Measurements from ENCODE around the gene CWC25.
A peak's percentile ranks its signal among the peaks of the same experiment; 100 is the strongest.

The CWC25 gene

DNA sequence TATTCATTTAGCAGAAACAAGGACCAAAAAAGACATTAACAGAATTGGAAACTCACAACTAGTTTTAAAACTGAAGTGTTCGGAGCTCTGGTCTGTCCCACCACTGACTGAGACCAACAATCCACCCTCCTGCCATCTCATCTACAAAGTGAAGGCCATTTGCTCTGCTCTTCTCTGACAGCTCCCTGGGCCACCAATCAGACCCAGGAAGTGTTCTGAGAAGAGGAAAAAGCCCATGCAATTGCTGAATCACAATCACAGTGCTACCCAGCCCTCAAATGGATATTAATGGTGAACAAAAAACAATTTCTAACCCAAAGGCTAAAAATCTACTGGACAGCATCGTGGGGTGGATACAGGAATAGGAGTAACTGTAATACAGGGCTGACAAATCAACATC is 26.3 kb upstream of the CWC25 start:
- peak overlapping the region; percentile 94 for H3K4me3 ChIP-seq (ENCODE audit: low read depth, low read length)
- DNase-seq (ENCODE audit: low read depth): no peak
- TF ChIP-seq, protein P1, sequence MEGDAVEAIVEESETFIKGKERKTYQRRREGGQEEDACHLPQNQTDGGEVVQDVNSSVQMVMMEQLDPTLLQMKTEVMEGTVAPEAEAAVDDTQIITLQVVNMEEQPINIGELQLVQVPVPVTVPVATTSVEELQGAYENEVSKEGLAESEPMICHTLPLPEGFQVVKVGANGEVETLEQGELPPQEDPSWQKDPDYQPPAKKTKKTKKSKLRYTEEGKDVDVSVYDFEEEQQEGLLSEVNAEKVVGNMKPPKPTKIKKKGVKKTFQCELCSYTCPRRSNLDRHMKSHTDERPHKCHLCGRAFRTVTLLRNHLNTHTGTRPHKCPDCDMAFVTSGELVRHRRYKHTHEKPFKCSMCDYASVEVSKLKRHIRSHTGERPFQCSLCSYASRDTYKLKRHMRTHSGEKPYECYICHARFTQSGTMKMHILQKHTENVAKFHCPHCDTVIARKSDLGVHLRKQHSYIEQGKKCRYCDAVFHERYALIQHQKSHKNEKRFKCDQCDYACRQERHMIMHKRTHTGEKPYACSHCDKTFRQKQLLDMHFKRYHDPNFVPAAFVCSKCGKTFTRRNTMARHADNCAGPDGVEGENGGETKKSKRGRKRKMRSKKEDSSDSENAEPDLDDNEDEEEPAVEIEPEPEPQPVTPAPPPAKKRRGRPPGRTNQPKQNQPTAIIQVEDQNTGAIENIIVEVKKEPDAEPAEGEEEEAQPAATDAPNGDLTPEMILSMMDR (IDR thresholded peaks at IDR 0.05; ENCODE audit: control insufficient read depth, extremely low read depth, insufficient read depth): no peak

DNA sequence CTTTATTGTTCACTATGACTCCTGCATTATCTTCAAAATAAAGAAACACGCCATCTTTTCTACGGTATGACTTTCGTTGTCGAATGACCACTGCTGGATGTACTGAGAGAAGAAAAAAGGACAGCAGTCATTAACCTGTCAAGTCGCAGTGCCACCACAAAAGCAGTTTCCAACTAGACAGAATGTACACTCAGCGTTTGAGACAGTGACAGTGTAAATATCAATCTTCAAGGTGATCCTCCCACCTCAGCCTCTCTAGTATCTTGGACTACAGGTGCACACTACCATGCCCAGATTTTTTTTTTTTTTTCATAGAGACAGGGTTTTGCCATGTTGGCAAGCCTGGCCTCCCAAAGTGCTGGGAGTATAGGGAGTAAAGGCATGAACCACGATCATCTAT is 25.3 kb upstream of the CWC25 start:
- TF ChIP-seq, protein P1 (IDR thresholded peaks at IDR 0.05; ENCODE audit: control insufficient read depth, extremely low read depth, insufficient read depth): no peak
- H3K4me3 ChIP-seq (ENCODE audit: low read depth, low read length): no peak overlapping the region
- DNase-seq (ENCODE audit: low read depth): no peak

DNA sequence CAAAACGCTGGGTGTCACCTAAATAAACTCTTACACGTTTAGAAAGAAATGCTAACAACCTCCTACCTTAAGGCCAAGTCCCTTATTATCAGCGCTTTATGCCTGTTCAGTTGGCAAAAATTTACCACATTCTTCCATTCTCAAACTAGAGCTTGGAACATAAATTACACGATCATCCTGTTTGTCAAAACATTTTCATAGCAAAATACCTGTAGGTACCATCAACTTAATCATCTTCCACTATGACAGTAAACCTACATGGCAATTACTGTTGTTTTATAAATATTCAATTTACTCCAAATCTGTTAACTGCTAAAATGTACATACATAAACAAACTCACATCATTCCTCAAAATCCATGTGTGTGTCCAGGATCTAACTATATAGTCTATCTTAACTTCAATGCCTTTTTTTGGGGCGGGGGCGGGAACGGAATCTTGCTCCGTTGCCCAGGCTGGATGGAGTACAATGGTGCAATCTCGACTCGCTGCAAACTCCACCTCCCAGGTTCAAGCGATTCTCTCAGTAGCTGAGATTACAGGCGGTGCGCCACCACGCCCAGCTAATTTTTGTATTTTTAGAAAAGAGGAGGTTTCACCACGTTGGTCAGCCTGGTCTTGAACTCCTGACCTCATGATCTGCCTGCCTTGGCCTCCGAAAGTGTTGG is 24.0 kb upstream of the CWC25 start:
- no peak for DNase-seq (ENCODE audit: low read depth)
- TF ChIP-seq, protein P1 (IDR thresholded peaks at IDR 0.05; ENCODE audit: control insufficient read depth, extremely low read depth, insufficient read depth): no peak
- H3K4me3 ChIP-seq (ENCODE audit: low read depth, low read length): no peak overlapping the region

DNA sequence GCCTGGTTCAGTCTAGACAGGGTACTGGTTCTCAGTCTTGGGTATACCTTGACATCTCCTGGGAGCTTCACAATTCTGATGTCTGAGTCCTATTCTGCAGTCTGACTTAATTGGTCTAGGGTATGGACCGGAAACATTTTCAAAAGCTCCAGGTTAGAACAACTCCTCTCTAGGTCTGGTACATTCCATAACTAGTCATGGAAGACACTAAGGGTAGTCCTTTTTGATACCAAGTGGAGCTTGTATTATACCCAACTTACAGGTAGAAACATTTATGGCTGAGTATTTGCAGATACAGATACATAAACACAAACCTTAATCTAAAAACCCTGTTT is 23.4 kb upstream of the CWC25 start:
- TF ChIP-seq, protein P1 (IDR thresholded peaks at IDR 0.05; ENCODE audit: control insufficient read depth, extremely low read depth, insufficient read depth): no peak
- no peak overlapping the region for H3K4me3 ChIP-seq (ENCODE audit: low read depth, low read length)
- no peak for DNase-seq (ENCODE audit: low read depth)

DNA sequence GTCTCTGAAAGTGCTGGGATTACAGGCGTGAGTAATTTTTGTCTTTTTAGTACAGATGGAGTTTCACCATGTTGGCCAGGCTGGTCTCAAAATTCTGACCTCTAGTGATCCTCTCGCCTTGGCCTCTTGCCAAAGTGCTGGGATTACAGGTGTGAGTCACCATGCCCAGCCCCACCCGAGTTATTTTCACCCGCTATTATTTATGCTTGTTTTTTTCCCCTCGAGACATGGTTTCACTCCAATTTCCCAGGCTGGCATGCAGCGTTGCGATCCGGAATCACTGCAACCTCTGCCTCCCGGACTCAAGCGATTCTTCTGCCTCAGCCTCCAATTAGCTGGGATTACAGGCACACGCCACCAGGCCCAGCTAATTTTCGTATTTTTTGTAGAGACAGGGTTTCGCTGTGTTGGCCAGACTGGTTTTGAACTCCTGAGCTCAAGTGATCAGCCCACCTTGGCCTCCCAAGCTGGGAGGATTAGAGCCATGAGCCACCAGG is 19.2 kb upstream of the CWC25 start:
- TF ChIP-seq, protein P1 (IDR thresholded peaks at IDR 0.05; ENCODE audit: control insufficient read depth, extremely low read depth, insufficient read depth): no peak
- no peak overlapping the region for H3K4me3 ChIP-seq (ENCODE audit: low read depth, low read length)
- DNase-seq (ENCODE audit: low read depth): no peak

DNA sequence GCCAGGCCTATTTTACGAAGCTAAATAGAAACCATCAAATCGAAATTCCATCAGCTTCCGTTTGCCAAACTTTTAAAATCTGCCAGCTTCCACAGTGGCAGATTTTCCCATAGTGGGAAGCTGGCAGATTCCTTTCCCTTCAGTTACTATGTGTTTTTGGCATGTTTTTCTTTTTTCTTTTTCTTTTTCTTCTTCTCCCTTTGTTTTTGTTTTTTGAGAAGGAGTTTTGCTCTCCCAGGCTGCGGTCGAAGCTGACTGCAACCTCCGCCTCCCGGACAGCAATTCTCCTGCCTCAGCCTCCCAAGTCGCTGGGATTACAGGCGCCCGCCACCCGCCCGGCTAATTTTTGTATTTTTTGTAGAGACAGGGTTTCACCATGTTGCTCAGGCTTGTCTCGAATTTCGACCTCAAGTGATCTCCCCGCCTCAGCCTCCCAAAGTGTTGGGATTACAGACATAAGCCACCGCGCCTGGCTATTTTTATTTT is 684 bp upstream of the CWC25 start:
- no peak for DNase-seq (ENCODE audit: low read depth)
- TF ChIP-seq, protein P1 (IDR thresholded peaks at IDR 0.05; ENCODE audit: control insufficient read depth, extremely low read depth, insufficient read depth): no peak
- H3K4me3 ChIP-seq (ENCODE audit: low read depth, low read length): peak overlapping the region; percentile 100

All from LNCaP clone FGC (cell line).